Bone marrow (tissue), 2 donors: ENCODE measurements around the gene CHSY3.

Source experiments
- DNase-seq, 2 donors: peaks; one replicate each; lab custom pipeline; 2025; lab: John Stamatoyannopoulos, UW

CHSY3 gene

GRCh38 chr5:130024006-130024405 lies 119.7 kb downstream of the CHSY3 start:
- no peak for DNase-seq

GRCh38 chr5:130025511-130025910 lies 121.2 kb downstream of the CHSY3 start:
- no peak for DNase-seq

DNA sequence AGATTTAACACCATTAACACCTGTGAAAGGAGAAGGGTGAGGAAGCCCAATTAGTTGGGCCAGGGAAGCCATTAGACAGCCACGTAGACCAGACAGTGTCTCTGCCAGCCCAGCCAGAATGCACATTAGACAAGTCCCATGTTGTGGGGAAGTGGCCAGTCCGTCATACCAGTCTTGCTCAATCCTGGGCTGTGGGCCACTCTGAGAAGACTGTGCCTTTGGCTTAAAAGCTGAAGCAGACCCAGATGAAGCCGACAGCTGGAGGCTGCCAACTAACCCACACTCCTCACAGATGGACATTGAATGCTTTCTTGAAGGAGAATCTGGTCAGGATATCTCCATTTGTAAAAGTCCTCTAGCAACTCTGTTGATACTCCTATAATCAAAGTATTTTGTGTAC lies 128.5 kb downstream of the CHSY3 start:
- DNase-seq: no peak

- peak in 1 of 2 donors; percentile 13 for DNase-seq
Measured at GRCh38 chr5:130034566-130035210, 130.4 kb downstream of the CHSY3 start.

DNA sequence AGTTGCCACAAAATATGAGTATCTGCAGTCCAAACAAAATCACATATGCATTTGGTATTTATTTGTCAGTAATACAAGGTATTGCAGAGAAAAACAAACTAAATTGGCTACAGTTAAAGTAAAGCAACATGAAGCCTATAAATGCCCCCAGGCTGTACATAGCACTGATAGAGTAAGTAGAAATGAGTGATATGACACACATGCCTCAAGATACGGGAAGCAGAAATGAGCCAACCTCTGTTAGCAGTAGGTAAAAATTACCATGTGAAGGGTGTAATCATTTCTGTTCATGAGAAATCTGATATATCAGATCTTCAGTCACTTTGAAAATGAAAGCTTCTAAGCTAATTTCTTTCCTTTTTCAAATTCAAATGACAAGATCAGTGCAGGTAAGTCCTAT lies 131.1 kb downstream of the CHSY3 start:
- DNase-seq: no peak

DNA sequence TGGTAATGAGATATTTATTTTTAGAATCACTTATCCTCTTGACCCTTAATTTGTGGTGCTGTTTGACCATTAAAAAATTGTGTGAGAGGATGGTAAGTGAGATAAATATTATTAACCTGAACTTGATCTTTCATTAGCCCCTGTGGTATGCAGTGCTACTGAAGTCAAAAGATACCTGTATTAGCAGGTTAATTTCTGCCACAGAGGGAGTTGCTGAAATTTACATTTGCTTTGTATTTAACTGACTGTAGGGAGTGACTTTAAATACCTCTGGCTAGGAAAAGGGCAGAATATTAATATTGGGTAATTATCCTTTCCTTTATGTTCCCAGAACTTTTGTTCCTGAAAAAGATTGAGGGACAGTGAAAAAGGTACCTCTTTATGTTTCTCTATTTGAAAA lies 133.6 kb downstream of the CHSY3 start:
- DNase-seq: no peak

GRCh38 chr5:130043834-130044233 lies 139.6 kb downstream of the CHSY3 start:
- no peak for DNase-seq

DNA sequence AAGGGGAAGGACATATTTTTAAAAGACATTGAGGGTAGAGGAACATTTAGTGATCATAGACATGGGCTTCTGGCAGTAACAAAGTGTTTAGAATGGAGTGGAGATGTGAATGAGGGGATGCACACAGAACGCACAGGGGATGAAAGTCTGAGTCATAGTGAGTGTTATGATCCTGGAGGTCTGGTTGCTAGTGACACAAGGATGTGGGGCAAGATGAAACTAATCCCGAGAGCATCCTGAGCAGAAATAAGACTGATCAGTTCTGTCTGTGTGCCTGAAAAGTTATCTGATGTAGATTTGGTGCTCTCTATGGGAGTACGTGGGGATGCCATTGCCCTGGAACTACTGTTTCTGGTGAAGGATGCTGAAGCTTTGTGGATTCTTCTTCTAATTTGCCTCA lies 141.1 kb downstream of the CHSY3 start:
- no peak for DNase-seq

DNA sequence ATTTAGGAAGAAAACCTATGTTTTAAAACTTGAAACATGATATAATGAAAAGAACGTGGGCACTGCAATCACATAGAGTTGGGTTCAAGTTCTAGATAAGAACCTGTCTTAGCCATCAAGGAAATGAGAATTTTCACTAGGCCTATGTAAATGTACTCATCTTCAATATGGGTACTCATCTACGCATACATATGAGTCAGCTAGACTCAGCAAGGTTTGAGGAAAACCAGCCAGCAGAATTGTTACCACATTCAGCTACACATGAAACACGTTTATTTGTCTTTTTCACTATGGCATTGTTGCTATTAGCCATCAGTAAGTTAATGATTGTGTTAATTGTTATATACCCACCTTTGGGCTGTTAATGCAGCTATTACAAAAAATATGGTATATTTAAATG lies 146.3 kb downstream of the CHSY3 start:
- no peak for DNase-seq

DNA sequence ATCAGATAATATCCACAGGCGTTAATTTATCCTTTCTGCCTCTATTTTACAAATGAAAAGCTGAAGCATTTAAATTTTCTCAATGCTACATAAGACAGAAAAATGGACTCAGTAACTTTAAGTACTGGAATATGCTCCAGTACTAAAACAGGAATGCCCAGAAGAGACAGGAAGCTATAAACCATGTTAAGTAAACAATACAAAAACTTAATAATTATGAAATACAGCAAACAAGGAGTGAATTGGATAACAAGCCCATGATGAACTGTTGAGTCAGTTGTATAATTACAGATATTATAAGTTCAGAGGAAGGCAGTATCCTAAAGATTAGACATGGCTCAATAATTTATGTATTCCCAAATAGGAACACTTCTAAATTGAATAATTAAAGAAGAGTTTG lies 148.5 kb downstream of the CHSY3 start:
- no peak for DNase-seq

DNA sequence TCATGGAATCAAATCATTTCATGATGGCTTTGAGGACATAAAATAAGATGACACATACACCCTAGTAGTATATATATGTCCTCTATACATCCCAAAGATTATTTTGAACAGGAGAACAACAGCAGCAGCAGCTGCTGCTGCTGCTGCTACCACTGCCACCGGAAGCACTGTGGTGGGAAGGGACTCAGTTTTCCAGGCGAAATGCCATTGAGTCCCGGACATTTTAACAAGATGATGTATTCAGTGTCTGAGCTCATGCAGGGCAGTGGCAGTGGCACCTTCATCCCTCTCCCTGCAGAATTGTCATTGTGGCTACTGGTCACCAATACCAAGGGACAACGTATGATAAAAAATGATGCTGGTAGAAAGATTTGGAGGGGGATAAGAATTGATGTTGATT lies 151.3 kb downstream of the CHSY3 start:
- DNase-seq: no peak

DNA sequence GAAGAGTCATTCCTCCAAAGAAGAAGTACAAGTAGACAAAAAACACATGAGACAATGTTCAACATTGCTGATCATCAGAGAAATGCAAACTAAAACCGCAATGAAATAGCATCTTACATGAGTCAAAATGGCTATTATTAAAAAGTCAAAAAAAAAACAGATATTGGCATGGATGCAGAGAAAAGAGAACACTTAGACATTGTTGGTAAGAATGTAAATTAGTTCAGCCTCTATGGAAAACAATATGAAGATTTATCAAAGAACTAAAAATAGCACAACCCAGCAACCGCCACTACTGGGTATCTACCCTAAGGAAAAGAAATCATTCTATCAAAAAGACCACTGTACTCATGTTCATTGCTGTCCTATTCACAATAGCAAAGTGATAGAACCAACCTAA lies 157.5 kb downstream of the CHSY3 start:
- no peak for DNase-seq

GRCh38 chr5:130063603-130064002 lies 159.3 kb downstream of the CHSY3 start:
- DNase-seq: no peak

DNA sequence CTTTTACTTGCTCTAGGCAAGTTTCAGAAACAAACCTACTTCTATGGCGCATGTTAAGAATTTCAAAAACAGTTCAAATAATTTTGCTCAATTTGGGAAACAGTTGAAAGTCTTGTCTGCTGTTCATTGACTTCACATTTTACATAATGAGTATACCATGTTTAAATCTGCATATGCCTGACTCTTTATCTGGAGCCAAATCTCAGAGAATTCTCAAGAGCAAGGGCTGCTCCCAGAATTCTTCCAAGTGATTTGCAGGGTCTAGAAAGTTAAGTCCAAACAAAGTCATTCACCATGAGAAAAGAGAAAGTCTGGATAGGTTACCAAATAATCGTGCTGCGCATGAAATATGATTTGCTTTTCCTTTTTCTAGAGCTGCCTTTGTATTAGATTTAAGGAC lies 160.2 kb downstream of the CHSY3 start:
- DNase-seq: no peak

- DNase-seq: no peak
Measured at GRCh38 chr5:130065617-130066016, 161.4 kb downstream of the CHSY3 start.

GRCh38 chr5:130066644-130067043 lies 162.4 kb downstream of the CHSY3 start:
- no peak for DNase-seq

- no peak for DNase-seq
Measured at GRCh38 chr5:130067364-130067763, 163.1 kb downstream of the CHSY3 start.

DNA sequence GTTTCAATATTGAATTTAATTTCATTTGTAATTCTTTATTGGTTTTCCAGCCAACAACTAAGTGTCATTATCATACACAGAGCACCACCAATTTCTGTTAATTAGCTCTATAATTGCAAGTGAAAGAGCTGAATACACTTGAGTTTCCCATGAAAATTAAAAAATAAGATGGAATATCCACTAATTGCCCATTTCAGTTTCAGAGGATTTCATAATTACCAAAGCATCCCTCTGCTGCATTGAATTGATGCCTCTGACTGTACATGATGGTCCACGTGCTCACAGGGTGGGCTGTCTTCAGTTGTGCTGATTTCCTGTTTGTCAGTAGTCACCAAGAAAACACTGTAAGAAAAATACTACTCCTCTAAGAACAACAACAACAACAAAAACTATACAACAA lies 163.8 kb downstream of the CHSY3 start:
- DNase-seq: no peak

DNA sequence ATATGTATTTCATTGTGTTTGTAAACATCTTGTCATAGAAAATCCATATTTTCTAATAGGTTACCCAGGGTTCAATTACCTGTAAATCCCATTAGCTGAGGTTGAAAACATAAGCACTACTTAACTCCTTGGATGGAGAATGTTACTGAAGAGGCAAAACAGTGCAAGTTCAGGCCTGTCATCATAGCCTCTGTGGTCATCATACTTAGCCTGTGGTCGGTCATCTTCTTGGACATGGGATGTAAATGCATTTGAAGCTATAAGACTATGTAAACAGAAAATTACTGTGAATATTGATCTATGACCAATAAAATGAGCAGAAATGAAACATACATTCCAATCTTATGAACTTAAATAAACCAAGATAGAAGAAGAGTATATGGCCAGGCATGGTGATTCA lies 164.7 kb downstream of the CHSY3 start:
- no peak for DNase-seq

GRCh38 chr5:130074820-130075219 lies 170.6 kb downstream of the CHSY3 start:
- no peak for DNase-seq

DNA sequence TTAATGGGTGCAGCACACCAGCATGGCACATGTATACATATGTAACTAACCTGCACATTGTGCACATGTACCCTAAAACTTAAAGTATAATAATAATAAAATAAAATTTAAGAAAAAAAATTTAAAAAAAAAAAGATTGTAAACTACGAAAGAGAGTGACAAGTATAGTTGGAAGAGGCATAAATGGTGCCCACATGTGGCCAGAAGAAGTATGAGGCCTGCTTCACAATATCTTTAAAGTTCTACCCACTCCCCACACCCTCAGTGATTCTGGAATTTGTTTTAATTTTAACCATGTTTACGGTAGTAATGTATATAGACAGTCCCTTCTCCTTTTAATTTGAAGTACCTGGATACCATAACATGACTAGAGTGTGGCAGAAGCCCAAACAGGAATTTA lies 172.7 kb downstream of the CHSY3 start:
- no peak for DNase-seq

DNA sequence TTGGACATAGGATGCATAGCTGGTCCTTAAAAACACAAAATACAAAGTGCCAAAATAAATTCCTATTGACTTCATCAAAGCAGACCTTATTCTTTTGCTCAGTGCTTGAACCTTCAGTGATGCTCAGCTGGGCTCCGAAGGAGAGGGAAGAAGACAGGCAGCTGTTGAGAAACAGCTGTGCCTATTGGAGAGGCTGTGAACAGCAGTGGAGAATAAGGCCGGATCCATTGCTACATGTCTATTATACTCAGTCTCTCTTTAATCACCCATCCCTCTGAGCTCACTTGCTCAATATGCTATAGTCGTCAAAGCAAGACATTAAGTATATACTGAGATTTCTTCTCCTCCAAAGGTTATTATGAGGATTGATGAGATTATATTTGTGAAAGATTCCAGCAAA lies 174.4 kb downstream of the CHSY3 start:
- no peak for DNase-seq

- DNase-seq: no peak
Measured at GRCh38 chr5:130090569-130091270, 186.5 kb downstream of the CHSY3 start.

DNA sequence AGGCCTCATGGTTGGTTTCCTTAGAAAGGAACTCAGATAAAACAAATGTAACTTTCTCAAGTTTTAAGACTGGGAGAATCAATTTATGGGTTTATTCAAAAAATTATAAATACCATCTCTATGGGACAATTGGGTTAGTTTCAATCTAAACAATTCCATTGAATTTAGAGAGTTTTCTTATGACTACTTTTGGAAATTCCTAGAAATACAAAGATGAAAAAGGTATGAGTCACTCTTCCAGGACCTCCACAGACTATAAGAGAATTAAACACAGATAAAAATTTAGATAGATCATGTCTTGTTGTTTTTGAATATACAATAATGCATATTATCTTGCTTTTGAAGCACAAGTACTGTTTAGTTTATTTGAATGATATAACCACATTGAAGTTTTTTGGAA lies 188.7 kb downstream of the CHSY3 start:
- no peak for DNase-seq
